Adrenal gland (tissue), 5 donors: ENCODE results near the gene STXBP1.

Experiments
- CTCF ChIP-seq, 6 experiments: fragments of 450-650 bp in 4 of 6; fragments of 200-600 bp in 2 of 6; sonication (generic) in 1 of 6; IDR thresholded peaks; 1 replicate in 5 of 6; 2 replicates in 1 of 6; pipeline versions ENCODE4 v1.5.1 to v1.8.0; 2016 to 2021; ENCODE audit warnings: antibody characterized with exemption in 6 of 6, mild to moderate bottlenecking in 2 of 6, moderate library complexity in 1 of 6
- POLR2A ChIP-seq, 2 donors: fragments of 450-650 bp; IDR thresholded peaks; one replicate each; pipeline ENCODE4 v1.6.1; 2017; ENCODE audit warnings: antibody characterized with exemption in 2 of 2, mild to moderate bottlenecking in 2 of 2, moderate library complexity in 1 of 2
- donor health status: DM: no; HTN: no; CAD: no.

GRCh38 chr9:127652733-127653132 lies 40.7 kb downstream of the STXBP1 start:
- TF ChIP-seq POLR2A (IDR thresholded peaks at IDR 0.05) (no peak), CTCF (IDR thresholded peaks at IDR 0.05) (no peak)
